ENCODE data around the gene COMMD3. TPM values are rescaled to one million over a fixed set of nuclear protein-coding genes. Genes with fewer than 3 reads are reported as not detected.

Gene COMMD3
- total and polyA plus RNA-seq, 10 donors, result 43.5 to 76.0 (median 53.4) TPM

DNA sequence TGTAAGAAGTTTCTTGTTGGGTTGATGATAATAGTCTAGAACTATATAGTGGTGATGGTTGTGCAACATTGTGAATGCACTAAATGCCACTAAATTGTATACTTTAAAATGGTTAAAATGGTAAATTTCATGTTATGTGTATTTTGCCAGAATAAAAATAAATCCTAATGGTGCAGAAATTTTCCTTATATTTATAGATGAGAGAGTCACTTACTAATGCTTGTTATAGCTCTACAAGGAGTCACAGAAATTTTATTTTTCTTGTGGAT lies 50.2 kb downstream of the COMMD3 start:
- Histone ChIP-seq H3K4me1 (peaks cover 0 to 24% (median 7%) of the 10 kb centered on the region in 6 donors), H3K9me3 (no peaks in the 10 kb centered on the region), H3K27me3 (replicated peaks in 1 of 7) (peaks cover 0 to 8% (median 0%) of the 10 kb centered on the region in 7 donors), H3K4me3 (no peak overlapping the region), H3K36me3 (no peaks in the 10 kb centered on the region), H3K27ac (no peak overlapping the region)
- no peak for DNase-seq
- intact Hi-C loops (cut with DNase I; ENCODE audit: low total_unique reads), result no loop called here
- TF ChIP-seq POLR2A (IDR thresholded peaks at IDR 0.05) (no peak), POLR2AphosphoS5 (IDR thresholded peaks at IDR 0.05) (no peak), CTCF (IDR thresholded peaks at IDR 0.05 in 8 of 11, conservative IDR thresholded peaks at IDR 0.05 in 3 of 11) (no peak)

GRCh38 chr10:22366771-22367170 lies 50.6 kb downstream of the COMMD3 start:
- intact Hi-C loops (cut with DNase I; ENCODE audit: low total_unique reads), result no loop called here
- H3K36me3 ChIP-seq, result no peaks in the 10 kb centered on the region
- no peak for TF ChIP-seq POLR2AphosphoS5 (IDR thresholded peaks at IDR 0.05)
- no peak for TF ChIP-seq POLR2A (IDR thresholded peaks at IDR 0.05)
- TF ChIP-seq CTCF (IDR thresholded peaks at IDR 0.05 in 8 of 11, conservative IDR thresholded peaks at IDR 0.05 in 3 of 11), result no peak
- no peak overlapping the region for H3K4me3 ChIP-seq
- DNase-seq, result no peak
- no peak overlapping the region for H3K27ac ChIP-seq
- H3K4me1 ChIP-seq, result peaks cover 0 to 24% (median 7%) of the 10 kb centered on the region in 6 donors
- H3K27me3 ChIP-seq (replicated peaks in 1 of 7), result peaks cover 0 to 8% (median 0%) of the 10 kb centered on the region in 7 donors
- 65 to 71% (median 68%) methylated on average over 2 of the region's 2 CpGs for WGBS, 5 donors
- H3K9me3 ChIP-seq, result no peaks in the 10 kb centered on the region

DNA sequence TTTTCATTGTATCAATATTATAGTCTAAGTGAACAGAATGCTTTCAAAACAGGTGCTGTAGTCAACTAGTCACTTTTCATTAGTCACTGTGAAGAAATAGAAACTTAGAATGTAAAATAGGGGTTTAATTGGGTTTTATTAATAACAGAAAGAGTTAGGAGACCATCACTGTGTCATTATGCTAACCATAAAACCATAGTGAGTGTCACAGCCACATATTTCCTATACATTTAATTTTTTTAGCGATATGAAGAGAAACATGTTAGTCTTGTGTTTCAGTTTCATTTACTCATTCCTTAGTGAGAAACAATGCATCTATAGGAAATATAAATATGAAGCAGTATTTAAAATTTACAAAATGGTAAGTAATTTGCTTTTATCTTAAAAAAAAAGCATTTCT lies 51.3 kb downstream of the COMMD3 start:
- Histone ChIP-seq H3K36me3 (no peaks in the 10 kb centered on the region), H3K27ac (no peak overlapping the region), H3K4me1 (peaks cover 0 to 24% (median 7%) of the 10 kb centered on the region in 6 donors), H3K27me3 (replicated peaks in 1 of 7) (peaks cover 0 to 5% (median 0%) of the 10 kb centered on the region in 7 donors), H3K4me3 (no peak overlapping the region), H3K9me3 (no peaks in the 10 kb centered on the region)
- 45 to 64% (median 61%) methylated on average over 1 of the region's 1 CpG for WGBS, 5 donors
- intact Hi-C loops (cut with DNase I; ENCODE audit: low total_unique reads), result no loop called here
- TF ChIP-seq CTCF (IDR thresholded peaks at IDR 0.05 in 8 of 11, conservative IDR thresholded peaks at IDR 0.05 in 3 of 11), result no peak
- DNase-seq, result no peak

GRCh38 chr10:22368402-22368801 lies 52.2 kb downstream of the COMMD3 start:
- H3K27ac ChIP-seq, result no peak overlapping the region
- no peak for DNase-seq
- intact Hi-C loops (cut with DNase I; ENCODE audit: low total_unique reads), result no loop called here
- TF ChIP-seq POLR2A (IDR thresholded peaks at IDR 0.05) (no peak), CTCF (IDR thresholded peaks at IDR 0.05 in 8 of 11, conservative IDR thresholded peaks at IDR 0.05 in 3 of 11) (no peak), POLR2AphosphoS5 (IDR thresholded peaks at IDR 0.05) (no peak)
- H3K4me1 ChIP-seq, result peaks cover 0 to 24% (median 7%) of the 10 kb centered on the region in 6 donors
- H3K9me3 ChIP-seq, result no peaks in the 10 kb centered on the region
- no peaks in the 10 kb centered on the region for H3K36me3 ChIP-seq
- H3K4me3 ChIP-seq, result no peak overlapping the region
- 92 to 97% (median 94%) methylated on average over 4 of the region's 4 CpGs for WGBS, 5 donors
- no peaks in the 10 kb centered on the region for H3K27me3 ChIP-seq (replicated peaks in 1 of 7)

Data from spleen (tissue), 11 donors.